ENCODE data around the gene NOL12. TPM values are rescaled to one million over a fixed set of nuclear protein-coding genes. Genes with fewer than 3 reads are reported as not detected.

Gene NOL12
- total RNA-seq, 1 experiment from 2014 or later, result 23.6 TPM

GRCh38 chr22:37669586-37669985 is 16.6 kb upstream of the NOL12 start:
- no peak for DNase-seq
- Histone ChIP-seq H3K36me3 (replicated peaks; ENCODE audit: control insufficient read depth, insufficient read depth, low read length) (peaks cover 4% of the 10 kb centered on the region), H3K27me3 (ENCODE audit: control insufficient read depth, insufficient read depth, low read length) (no peaks in the 10 kb centered on the region), H3K4me3 (ENCODE audit: insufficient read depth, low read depth, low read length) (no peak overlapping the region)

GRCh38 chr22:37672206-37672919 is 13.8 kb upstream of the NOL12 start:
- no peaks in the 10 kb centered on the region for H3K36me3 ChIP-seq (replicated peaks; ENCODE audit: control insufficient read depth, insufficient read depth, low read length)
- no peaks in the 10 kb centered on the region for H3K27me3 ChIP-seq (ENCODE audit: control insufficient read depth, insufficient read depth, low read length)
- DNase-seq, result no peak

GRCh38 chr22:37672920-37673455 is 13.2 kb upstream of the NOL12 start:
- no peak for DNase-seq
- H3K36me3 ChIP-seq (replicated peaks; ENCODE audit: control insufficient read depth, insufficient read depth, low read length), result no peaks in the 10 kb centered on the region
- H3K4me3 ChIP-seq (ENCODE audit: insufficient read depth, low read depth, low read length), result no peak overlapping the region

More at GRCh38 chr22:37672206-37672919, 13.8 kb upstream of the NOL12 start:
- H3K4me3 ChIP-seq (ENCODE audit: insufficient read depth, low read depth, low read length), result no peak overlapping the region

GRCh38 chr22:37674248-37674647 is 11.9 kb upstream of the NOL12 start:
- DNase-seq, result no peak
- no peaks in the 10 kb centered on the region for H3K36me3 ChIP-seq (replicated peaks; ENCODE audit: control insufficient read depth, insufficient read depth, low read length)
- no peaks in the 10 kb centered on the region for H3K27me3 ChIP-seq (ENCODE audit: control insufficient read depth, insufficient read depth, low read length)
- H3K4me3 ChIP-seq (ENCODE audit: insufficient read depth, low read depth, low read length), result no peak overlapping the region

More at GRCh38 chr22:37672920-37673455, 13.2 kb upstream of the NOL12 start:
- H3K27me3 ChIP-seq (ENCODE audit: control insufficient read depth, insufficient read depth, low read length), result no peaks in the 10 kb centered on the region

- peak; percentile 94 for DNase-seq
- peak within 1 kb of the TSS; percentile 48 for H3K4me3 ChIP-seq (ENCODE audit: insufficient read depth, low read depth, low read length)
- H3K27me3 ChIP-seq (ENCODE audit: control insufficient read depth, insufficient read depth, low read length), result no peaks in the 10 kb centered on the region
- H3K36me3 ChIP-seq (replicated peaks; ENCODE audit: control insufficient read depth, insufficient read depth, low read length), result no peaks in the 10 kb centered on the region
Measured at GRCh38 chr22:37674951-37675929, 10.9 kb upstream of the NOL12 start, which contains the start of gene LGALS1. LGALS1 (plus strand) TSS chr22:37675636; CDS start chr22:37675703, 67 bp downstream.

GRCh38 chr22:37675930-37676735 is 10.0 kb upstream of the NOL12 start:
- peak; percentile 59 for DNase-seq
- H3K27me3 ChIP-seq (ENCODE audit: control insufficient read depth, insufficient read depth, low read length), result no peaks in the 10 kb centered on the region
- H3K36me3 ChIP-seq (replicated peaks; ENCODE audit: control insufficient read depth, insufficient read depth, low read length), result no peaks in the 10 kb centered on the region
- peak overlapping the region; percentile 48 for H3K4me3 ChIP-seq (ENCODE audit: insufficient read depth, low read depth, low read length)

- peak; percentile 95 for DNase-seq
- H3K36me3 ChIP-seq (replicated peaks; ENCODE audit: control insufficient read depth, insufficient read depth, low read length), result no peaks in the 10 kb centered on the region
Measured at GRCh38 chr22:37676736-37677492, 9.2 kb upstream of the NOL12 start.

GRCh38 chr22:37677493-37677974 is 8.6 kb upstream of the NOL12 start:
- Histone ChIP-seq H3K27me3 (ENCODE audit: control insufficient read depth, insufficient read depth, low read length) (no peaks in the 10 kb centered on the region), H3K36me3 (replicated peaks; ENCODE audit: control insufficient read depth, insufficient read depth, low read length) (no peaks in the 10 kb centered on the region), H3K4me3 (ENCODE audit: insufficient read depth, low read depth, low read length) (peak overlapping the region; percentile 20)
- DNase-seq, result no peak

More at GRCh38 chr22:37676736-37677492, 9.2 kb upstream of the NOL12 start:
- Histone ChIP-seq H3K4me3 (ENCODE audit: insufficient read depth, low read depth, low read length) (peak overlapping the region; percentile 48), H3K27me3 (ENCODE audit: control insufficient read depth, insufficient read depth, low read length) (no peaks in the 10 kb centered on the region)

GRCh38 chr22:37678372-37678771 is 7.8 kb upstream of the NOL12 start:
- no peaks in the 10 kb centered on the region for H3K36me3 ChIP-seq (replicated peaks; ENCODE audit: control insufficient read depth, insufficient read depth, low read length)
- H3K27me3 ChIP-seq (ENCODE audit: control insufficient read depth, insufficient read depth, low read length), result no peaks in the 10 kb centered on the region
- DNase-seq, result peak; percentile 33
- no peak overlapping the region for H3K4me3 ChIP-seq (ENCODE audit: insufficient read depth, low read depth, low read length)

- Histone ChIP-seq H3K36me3 (replicated peaks; ENCODE audit: control insufficient read depth, insufficient read depth, low read length) (no peaks in the 10 kb centered on the region), H3K4me3 (ENCODE audit: insufficient read depth, low read depth, low read length) (no peak overlapping the region), H3K27me3 (ENCODE audit: control insufficient read depth, insufficient read depth, low read length) (no peaks in the 10 kb centered on the region)
- no peak for DNase-seq
Measured at GRCh38 chr22:37679670-37680069, 6.5 kb upstream of the NOL12 start.

- DNase-seq, result no peak
- Histone ChIP-seq H3K27me3 (ENCODE audit: control insufficient read depth, insufficient read depth, low read length) (no peaks in the 10 kb centered on the region), H3K4me3 (ENCODE audit: insufficient read depth, low read depth, low read length) (no peak overlapping the region), H3K36me3 (replicated peaks; ENCODE audit: control insufficient read depth, insufficient read depth, low read length) (no peaks in the 10 kb centered on the region)
Measured at GRCh38 chr22:37680191-37680851, 5.8 kb upstream of the NOL12 start.

GRCh38 chr22:37681001-37681424 is 5.1 kb upstream of the NOL12 start:
- no peak for DNase-seq
- no peak overlapping the region for H3K4me3 ChIP-seq (ENCODE audit: insufficient read depth, low read depth, low read length)
- H3K36me3 ChIP-seq (replicated peaks; ENCODE audit: control insufficient read depth, insufficient read depth, low read length), result no peaks in the 10 kb centered on the region
- H3K27me3 ChIP-seq (ENCODE audit: control insufficient read depth, insufficient read depth, low read length), result no peaks in the 10 kb centered on the region

GRCh38 chr22:37681556-37682049 is 4.5 kb upstream of the NOL12 start:
- no peaks in the 10 kb centered on the region for H3K36me3 ChIP-seq (replicated peaks; ENCODE audit: control insufficient read depth, insufficient read depth, low read length)
- peak; percentile 90 for DNase-seq

More at GRCh38 chr22:37681556-37682049, 4.5 kb upstream of the NOL12 start:
- no peaks in the 10 kb centered on the region for H3K27me3 ChIP-seq (ENCODE audit: control insufficient read depth, insufficient read depth, low read length)
- H3K4me3 ChIP-seq (ENCODE audit: insufficient read depth, low read depth, low read length), result no peak overlapping the region
